ENCODE data around the gene NAT16.

DNA sequence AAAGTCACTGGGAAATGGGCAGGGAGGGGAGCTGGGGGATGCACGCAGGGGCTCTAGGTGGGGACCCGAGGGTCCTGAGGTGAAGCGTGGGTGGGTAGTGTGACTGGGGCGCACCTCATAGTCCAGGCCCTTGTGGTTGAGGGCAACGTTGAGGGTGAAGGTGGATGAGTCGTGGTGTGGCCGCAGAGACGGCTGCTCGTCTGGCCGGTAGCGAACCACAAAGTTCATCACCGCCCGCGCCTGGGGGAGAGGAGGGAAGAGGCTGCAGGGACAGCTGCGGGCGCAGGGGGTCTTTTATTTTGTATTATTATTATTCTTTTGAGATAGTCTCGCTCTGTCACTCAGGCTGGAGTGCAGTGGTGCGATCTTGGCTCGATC, 26.6 kb upstream of the NAT16 start:
- TF ChIP-seq, protein P1, sequence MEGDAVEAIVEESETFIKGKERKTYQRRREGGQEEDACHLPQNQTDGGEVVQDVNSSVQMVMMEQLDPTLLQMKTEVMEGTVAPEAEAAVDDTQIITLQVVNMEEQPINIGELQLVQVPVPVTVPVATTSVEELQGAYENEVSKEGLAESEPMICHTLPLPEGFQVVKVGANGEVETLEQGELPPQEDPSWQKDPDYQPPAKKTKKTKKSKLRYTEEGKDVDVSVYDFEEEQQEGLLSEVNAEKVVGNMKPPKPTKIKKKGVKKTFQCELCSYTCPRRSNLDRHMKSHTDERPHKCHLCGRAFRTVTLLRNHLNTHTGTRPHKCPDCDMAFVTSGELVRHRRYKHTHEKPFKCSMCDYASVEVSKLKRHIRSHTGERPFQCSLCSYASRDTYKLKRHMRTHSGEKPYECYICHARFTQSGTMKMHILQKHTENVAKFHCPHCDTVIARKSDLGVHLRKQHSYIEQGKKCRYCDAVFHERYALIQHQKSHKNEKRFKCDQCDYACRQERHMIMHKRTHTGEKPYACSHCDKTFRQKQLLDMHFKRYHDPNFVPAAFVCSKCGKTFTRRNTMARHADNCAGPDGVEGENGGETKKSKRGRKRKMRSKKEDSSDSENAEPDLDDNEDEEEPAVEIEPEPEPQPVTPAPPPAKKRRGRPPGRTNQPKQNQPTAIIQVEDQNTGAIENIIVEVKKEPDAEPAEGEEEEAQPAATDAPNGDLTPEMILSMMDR (IDR thresholded peaks at IDR 0.05) = no peak
- TF ChIP-seq POLR2A (IDR thresholded peaks at IDR 0.05; ENCODE audit: low read depth) = no peak
- no peak for TF ChIP-seq POLR2AphosphoS5 (IDR thresholded peaks at IDR 0.05)

Data from esophagus muscularis mucosa (tissue), 3 donors.